Endothelial cell of umbilical vein (primary cell): ENCODE measurements around the gene AIMP1. TPM values are rescaled to one million over a fixed set of nuclear protein-coding genes. Genes with fewer than 3 reads are reported as not detected.

Source experiments
- BruUV-seq: library from RNA; stranded (reverse); fragments of 400-500 nt; replicated peaks from 2 replicates; lab custom pipeline; 2021; lab: Mats Ljungman, UMichigan
- CTCF ChIA-PET: fragments of 300-600, 350-600 bp; sonication (Branson Sonifier 250); formaldehyde crosslinking; loops from one replicate; lab custom pipeline; 2021; ENCODE audit warnings: antibody characterized with exemption, inconsistent platforms; lab: Charles Lee
- POLR2A ChIA-PET: fragments of 300-600, 350-600 bp; sonication (Branson Sonifier 250); formaldehyde crosslinking; loops from one replicate; lab custom pipeline; 2021; ENCODE audit warnings: antibody characterized with exemption, inconsistent platforms; lab: Charles Lee
- DNase-seq: peaks from one replicate; pipeline ENCODE4 v3.0.0-alpha.2; 2011; ENCODE audit warnings: low read depth, low spot score
- FAIRE-seq: peaks from 2 replicates; lab custom pipeline; 2011; peaks lifted over from hg19 to GRCh38; lab: Jason Lieb, UNC
- H2AFZ ChIP-seq: 2 replicates; pipeline ENCODE4 v1.6.0; 2012; ENCODE audit warnings: low read depth, low read length, control low read depth, inconsistent platforms
- H3K27ac ChIP-seq: 2 replicates; pipeline ENCODE4 v1.5.1; 2011; ENCODE audit warnings: low read depth, mild to moderate bottlenecking, control low read depth, low read length, moderate library complexity; ENCODE audit not compliant: insufficient read depth
- H3K27me3 ChIP-seq, 2 experiments: 2 replicates each; pipeline versions ENCODE4 v1.6.0 to v1.6.1; 2011; ENCODE audit warnings: low read length in 2 of 2, mixed read lengths in 1 of 2; ENCODE audit not compliant: control insufficient read depth in 2 of 2, insufficient read depth in 2 of 2
- H3K36me3 ChIP-seq, 2 experiments: 2 replicates in 1 of 2; 3 replicates in 1 of 2; pipeline ENCODE4 v1.5.1; 2011; ENCODE audit warnings: low read length in 2 of 2, mild to moderate bottlenecking in 1 of 2, moderate library complexity in 1 of 2; ENCODE audit not compliant: control insufficient read depth in 2 of 2, insufficient read depth in 2 of 2; ENCODE audit errors: extremely low read depth in 1 of 2
- H3K4me1 ChIP-seq: 3 replicates; pipeline ENCODE4 v1.5.1; 2011; ENCODE audit warnings: mild to moderate bottlenecking, low read length; ENCODE audit not compliant: control insufficient read depth, insufficient read depth; ENCODE audit errors: extremely low read depth
- H3K4me2 ChIP-seq: 2 replicates; pipeline ENCODE4 v1.6.1; 2011; ENCODE audit warnings: low read length, control low read depth, mixed read lengths; ENCODE audit not compliant: insufficient read depth
- H3K4me3 ChIP-seq, 3 experiments: fragments of 200-600 bp in 1 of 3; sonication (generic), shearing (Covaris generic) in 1 of 3; replicated peaks in 1 of 3; 2 replicates each; pipeline ENCODE4 v1.5.1; 2011 to 2016; ENCODE audit warnings: control low read depth in 3 of 3, low read length in 3 of 3, mild to moderate bottlenecking in 2 of 3, inconsistent platforms in 1 of 3, low read depth in 1 of 3, moderate library complexity in 1 of 3; ENCODE audit not compliant: insufficient read depth in 1 of 3
- H3K79me2 ChIP-seq: 2 replicates; pipeline ENCODE4 v1.6.0; 2012; ENCODE audit warnings: low read length, inconsistent platforms; ENCODE audit not compliant: control insufficient read depth, insufficient read depth
- H3K9ac ChIP-seq: replicated peaks from 2 replicates; pipeline ENCODE3; 2011; ENCODE audit warnings: low read length, control low read depth; ENCODE audit not compliant: insufficient read depth; ENCODE audit errors: extremely low read depth
- H3K9me1 ChIP-seq: replicated peaks from 3 replicates; pipeline ENCODE4 v1.6.0; 2011; ENCODE audit warnings: mild to moderate bottlenecking, low read length; ENCODE audit not compliant: control insufficient read depth, insufficient read depth; ENCODE audit errors: extremely low read depth
- H3K9me3 ChIP-seq: replicated peaks from 2 replicates; pipeline ENCODE4 v1.5.1; 2012; ENCODE audit warnings: low read length, inconsistent platforms; ENCODE audit not compliant: control insufficient read depth, insufficient read depth
- H4K20me1 ChIP-seq: replicated peaks from 2 replicates; pipeline ENCODE3; 2011; ENCODE audit warnings: mild to moderate bottlenecking, low read length; ENCODE audit not compliant: control insufficient read depth, insufficient read depth; ENCODE audit errors: extremely low read depth
- CTCF ChIP-seq, 2 donors: IDR thresholded peaks; 1 replicate in 1 of 2; 2 replicates in 1 of 2; pipeline ENCODE4 v1.5.1; 2011; ENCODE audit warnings: low read length in 2 of 2, mild to moderate bottlenecking in 2 of 2, moderate library complexity in 2 of 2, control low read depth in 1 of 2, inconsistent platforms in 1 of 2, low read depth in 1 of 2; ENCODE audit not compliant: insufficient read depth in 1 of 2; ENCODE audit errors: extremely low read depth in 1 of 2
- EZH2 ChIP-seq: IDR thresholded peaks from 2 replicates; pipeline ENCODE4 v1.6.1; 2012; ENCODE audit warnings: borderline replicate concordance, low read depth, mild to moderate bottlenecking, moderate library complexity, low read length, inconsistent platforms; ENCODE audit not compliant: severe bottlenecking
- FOS ChIP-seq: IDR thresholded peaks from 2 replicates; pipeline ENCODE4 v1.6.1; 2011; ENCODE audit warnings: mild to moderate bottlenecking, low read length, moderate library complexity, borderline replicate concordance; ENCODE audit not compliant: insufficient read depth
- GATA2 ChIP-seq: IDR thresholded peaks from 2 replicates; pipeline ENCODE4 v1.7.0; 2011; ENCODE audit warnings: low read depth, mild to moderate bottlenecking, moderate library complexity, mixed read lengths, low read length; ENCODE audit not compliant: insufficient read length, insufficient read depth
- JUN ChIP-seq: IDR thresholded peaks from 2 replicates; pipeline ENCODE4 v1.6.1; 2011; ENCODE audit warnings: borderline replicate concordance, low read depth; ENCODE audit not compliant: insufficient read length, insufficient read depth
- MYC ChIP-seq: IDR thresholded peaks from one replicate; pipeline ENCODE4 v1.6.1; 2011; ENCODE audit warnings: mild to moderate bottlenecking, low read depth, low read length
- POLR2A ChIP-seq: IDR thresholded peaks from 2 replicates; pipeline ENCODE4 v1.6.1; 2012; ENCODE audit warnings: low read depth, mild to moderate bottlenecking, control low read depth, low read length
- POLR2AphosphoS5 ChIP-seq: IDR thresholded peaks from 2 replicates; pipeline ENCODE4 v1.6.1; 2012; ENCODE audit warnings: low read depth, mild to moderate bottlenecking, control low read depth, low read length, moderate library complexity; ENCODE audit not compliant: insufficient read depth
- dilution Hi-C: fragments of 300-500 bp; cut with MboI; formaldehyde crosslinking; loops from one replicate; pipeline ENCODE4 v1.15.0; 2019; ENCODE audit warnings: low sequenced_read_pairs; ENCODE audit not compliant: extremely low pct_ligation_motif_present
- intact Hi-C: fragments of 100-400 bp; cut with micrococcal nuclease; formaldehyde crosslinking; loops from one replicate; pipeline ENCODE4 v1.10.0; 2022
- polyA plus RNA-seq, 4 experiments: library from polyadenylated mRNA; depleted of rRNA in 3 of 4; stranded (reverse) in 3 of 4; unstranded in 1 of 4; fragments of >200 nt; gene quantifications; 2 replicates each; pipeline versions ENCODE4 v1.2.1 to v1.2.3, GENCODE V29; 2011 to 2012; ENCODE audit warnings: missing spikeins in 1 of 4
- total RNA-seq: library from RNA; stranded (reverse); gene quantifications from 2 replicates; pipeline ENCODE4 v1.2.3, GENCODE V29; 2021
- TF ChIP-seq, protein P1 (sequence below): IDR thresholded peaks from 2 replicates; pipeline ENCODE4 v1.6.1; 2011; ENCODE audit not compliant: insufficient read depth, insufficient read length

AIMP1 gene
- total and polyA plus RNA-seq, 2 donors (not counting 3 experiments of a cell fraction or from before 2014, with no cell fraction given) = 6.4 to 42.4 TPM

DNA sequence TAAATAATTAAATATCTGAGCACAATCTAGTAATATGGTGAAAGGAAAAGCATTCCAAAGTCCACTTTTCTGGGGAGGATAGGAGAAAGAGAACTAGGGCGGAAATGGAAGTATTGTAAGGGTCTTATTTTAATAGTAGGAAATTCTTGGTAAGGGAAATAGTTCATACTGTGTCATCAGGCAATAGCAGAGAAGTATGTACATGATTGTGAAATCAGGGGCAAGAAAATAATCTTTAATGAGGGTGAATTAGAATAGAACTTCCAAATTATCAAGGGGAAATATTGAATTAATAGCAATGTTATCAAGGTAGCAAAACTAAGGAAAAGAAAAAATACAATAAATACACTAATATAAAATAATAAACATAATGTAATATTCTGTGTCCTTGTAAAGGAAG lies 37.4 kb downstream of the AIMP1 start:
- Histone ChIP-seq H3K27me3 (no peaks in the 10 kb centered on the region), H3K4me2 (no peak overlapping the region), H3K9me3 (no peaks in the 10 kb centered on the region), H3K79me2 (no peaks in the 10 kb centered on the region), H2AFZ (no peak overlapping the region), H4K20me1 (no peaks in the 10 kb centered on the region), H3K4me3 (no peak overlapping the region), H3K9me1 (no peaks in the 10 kb centered on the region), H3K36me3 (no peaks in the 10 kb centered on the region), H3K9ac (no peak overlapping the region), H3K4me1 (no peaks in the 10 kb centered on the region), H3K27ac (no peak overlapping the region)
- CTCF ChIA-PET = interaction anchor here (0.8 to 3.7 kb wide), 3 partner anchors 11 to 25 kb away, joined by 3 to 12 read pairs (median 7); no protein-coding TSS in a partner anchor
- FAIRE-seq (no peak), DNase-seq (no peak)
- POLR2A ChIA-PET = no interaction called here
- TF ChIP-seq POLR2AphosphoS5 (no peak), FOS (no peak), CTCF (IDR thresholded peaks at IDR 0.05; ENCODE audit: extremely low read depth in 1 of 2, insufficient read depth in 1 of 2, low read depth in 1 of 2, low read length in 2 of 2) (no peak), GATA2 (no peak), POLR2A (no peak), MYC (no peak), JUN (no peak), EZH2 (no peak)
- TF ChIP-seq, protein P1, sequence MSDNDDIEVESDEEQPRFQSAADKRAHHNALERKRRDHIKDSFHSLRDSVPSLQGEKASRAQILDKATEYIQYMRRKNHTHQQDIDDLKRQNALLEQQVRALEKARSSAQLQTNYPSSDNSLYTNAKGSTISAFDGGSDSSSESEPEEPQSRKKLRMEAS = no peak
- intact Hi-C loops = no loop called here
- dilution Hi-C loops = no loop called here
- BruUV-seq = no TSS peak
